Measurements from ENCODE around the gene PRR3. TPM values are rescaled to one million over a fixed set of nuclear protein-coding genes. Genes with fewer than 3 reads are reported as not detected.
A peak's percentile ranks its signal among the peaks of the same experiment; 100 is the strongest.

The PRR3 gene
- total and polyA plus RNA-seq, 2 of the 13 experiments (the other 11 are each of a cell fraction or from before 2014, with no cell fraction given) = 14.6 to 21.2 TPM

GRCh38 chr6:30556066-30556905 lies 809 bp upstream of the PRR3 start, which contains the start of gene GNL1 (continued):
- no peak for TF ChIP-seq MTF1 (CRISPR knock-in tag; IDR thresholded peaks at IDR 0.05)
- TF ChIP-seq ZNF138 (CRISPR knock-in tag; IDR thresholded peaks at IDR 0.05; ENCODE audit: low read depth) = peak; percentile 75; the same call in 1 of the 2 replicates
- no peak for TF ChIP-seq SRSF9 (IDR thresholded peaks at IDR 0.05; ENCODE audit: borderline replicate concordance, insufficient read depth, low read depth, low read length, poor library complexity, severe bottlenecking)
- 0 out of 2 replicates have a peak, but pooled peaks have one; percentile 11 for TF ChIP-seq RXRB (CRISPR knock-in tag; IDR thresholded peaks at IDR 0.05; ENCODE audit: borderline replicate concordance)
- peak; percentile 18; the same call in 1 of the 2 replicates for TF ChIP-seq ZNF83 (CRISPR knock-in tag; IDR thresholded peaks at IDR 0.05; ENCODE audit: borderline replicate concordance)
- TF ChIP-seq CREB3 (CRISPR knock-in tag; IDR thresholded peaks at IDR 0.05) = peak; percentile 81; the same call in 1 of the 2 replicates
- TF ChIP-seq ZSCAN21 (CRISPR knock-in tag; IDR thresholded peaks at IDR 0.05; ENCODE audit: borderline replicate concordance) = peak; percentile 90
- TF ChIP-seq AGO1 (IDR thresholded peaks at IDR 0.05; ENCODE audit: low read depth, low read length, poor library complexity, severe bottlenecking) = peak; percentile 82
- 0 out of 2 replicates have a peak, but pooled peaks have one; percentile 62 for TF ChIP-seq JUN (CRISPR knock-in tag; IDR thresholded peaks at IDR 0.05)
- peak; percentile 74 for TF ChIP-seq ZFP91 (CRISPR knock-in tag; IDR thresholded peaks at IDR 0.05; ENCODE audit: borderline replicate concordance)
- TF ChIP-seq SNRNP70 (IDR thresholded peaks at IDR 0.05; ENCODE audit: low read depth, low read length) = no peak
- TF ChIP-seq ZNF766 (CRISPR knock-in tag; IDR thresholded peaks at IDR 0.05; ENCODE audit: borderline replicate concordance) = no peak
- no peak for TF ChIP-seq EEA1 (CRISPR knock-in tag; IDR thresholded peaks at IDR 0.05; ENCODE audit: borderline replicate concordance)
- TF ChIP-seq NR2F1 (CRISPR knock-in tag; IDR thresholded peaks at IDR 0.05) = peak in 1 of 2 experiments; percentile 98
- no peak for TF ChIP-seq STAG1 (CRISPR knock-in tag; IDR thresholded peaks at IDR 0.05)
- TF ChIP-seq CTCF (CRISPR knock-in tag; IDR thresholded peaks at IDR 0.05) = no peak
- TF ChIP-seq JUNB (CRISPR knock-in tag; IDR thresholded peaks at IDR 0.05; ENCODE audit: borderline replicate concordance) = no peak; the same call in 1 of the 2 replicates
- TF ChIP-seq KDM3A (CRISPR knock-in tag; IDR thresholded peaks at IDR 0.05; ENCODE audit: low read depth) = 0 out of 2 replicates have a peak, but pooled peaks have one; percentile 10
- no peak for TF ChIP-seq DBP (CRISPR knock-in tag; IDR thresholded peaks at IDR 0.05; ENCODE audit: not compliant biosample characterization)
- TF ChIP-seq ZNF251 (CRISPR knock-in tag; IDR thresholded peaks at IDR 0.05) = no peak
- peak; percentile 63 for TF ChIP-seq ZNF317 (CRISPR knock-in tag; IDR thresholded peaks at IDR 0.05)
- no peak; the same call in 1 of the 2 replicates for TF ChIP-seq ZNF556 (CRISPR knock-in tag; IDR thresholded peaks at IDR 0.05; ENCODE audit: borderline replicate concordance)
- no peak for TF ChIP-seq THYN1 (CRISPR knock-in tag; IDR thresholded peaks at IDR 0.05; ENCODE audit: borderline replicate concordance, low read depth)
